Small intestine (tissue), 7 donors: ENCODE results near the gene BZW1. TPM values are rescaled to one million over a fixed set of nuclear protein-coding genes. Genes with fewer than 3 reads are reported as not detected.
A peak's percentile ranks its signal among the peaks of the same experiment; 100 is the strongest.

Experiments
- DNase-seq, 2 donors: peaks; one replicate each; pipeline versions ENCODE4 v3.0.0 to v3.0.0-alpha.2; 2013
- FAIRE-seq: peaks from 2 replicates; lab custom pipeline; 2012; peaks lifted over from hg19 to GRCh38; lab: Jason Lieb, UNC
- H3K27ac ChIP-seq, 3 donors: one replicate each; pipeline ENCODE4 v1.5.1; 2013; ENCODE audit warnings: low read length in 2 of 3, mild to moderate bottlenecking in 2 of 3, control low read depth in 1 of 3, inconsistent platforms in 1 of 3, low read depth in 1 of 3, moderate library complexity in 1 of 3
- H3K27me3 ChIP-seq, 3 donors: one replicate each; pipeline ENCODE4 v1.6.1; 2013; ENCODE audit warnings: low read length in 3 of 3, inconsistent platforms in 1 of 3; ENCODE audit not compliant: control insufficient read depth in 3 of 3, insufficient read depth in 3 of 3
- H3K36me3 ChIP-seq, 3 donors: one replicate each; pipeline ENCODE4 v1.6.1; 2013; ENCODE audit warnings: low read length in 3 of 3, inconsistent platforms in 1 of 3, low read depth in 1 of 3, mild to moderate bottlenecking in 1 of 3, moderate library complexity in 1 of 3; ENCODE audit not compliant: control insufficient read depth in 3 of 3, insufficient read depth in 2 of 3
- H3K4me1 ChIP-seq, 3 donors: one replicate each; pipeline ENCODE4 v1.6.1; 2013; ENCODE audit warnings: low read length in 2 of 3, inconsistent platforms in 1 of 3, low read depth in 1 of 3, mild to moderate bottlenecking in 1 of 3, moderate library complexity in 1 of 3; ENCODE audit not compliant: control insufficient read depth in 3 of 3, insufficient read depth in 2 of 3
- H3K4me3 ChIP-seq, 3 donors: one replicate each; pipeline ENCODE4 v1.5.1; 2013; ENCODE audit warnings: low read length in 3 of 3, control low read depth in 1 of 3, inconsistent platforms in 1 of 3, low read depth in 1 of 3, mild to moderate bottlenecking in 1 of 3, moderate library complexity in 1 of 3
- H3K9me3 ChIP-seq, 2 donors: one replicate each; pipeline ENCODE4 v1.6.1; 2013; ENCODE audit warnings: low read depth in 1 of 2, low read length in 1 of 2; ENCODE audit not compliant: control insufficient read depth in 2 of 2, insufficient read depth in 1 of 2
- WGBS, 3 donors: extraction: QIAGEN DNeasy Blood & Tissue Kit; methylation state at CpG; one replicate each; pipeline ENCODE4 v1.1.7; 2013; 5-methylcytosine and 5-hydroxymethylcytosine counted together
- polyA plus RNA-seq, 4 donors: library from polyadenylated mRNA; stranded (reverse) in 3 of 4; unstranded in 1 of 4; fragments of 200-250 nt in 3 of 4; fragments of 120-200 nt in 1 of 4; gene quantifications; one replicate each; pipeline versions ENCODE4 v1.2.1 to v1.2.3, GENCODE V29; 2013
- donor health status: healthy with polysubstance abuse.
- donor health status: control.
- donor health status: control.
- donor health status: Bipolar disorder and iron deficiency.
- donor health status: healthy.

BZW1 gene
- polyA plus RNA-seq, 4 donors, result 50.8 to 138 (median 73.8) TPM

GRCh38 chr2:200847939-200848338 lies 36.2 kb downstream of the BZW1 start:
- H3K27ac ChIP-seq, result no peak overlapping the region
- no peak for FAIRE-seq

GRCh38 chr2:200850512-200851256 lies 39.0 kb downstream of the BZW1 start:
- Histone ChIP-seq H3K9me3 (no peaks in the 10 kb centered on the region), H3K27me3 (no peaks in the 10 kb centered on the region), H3K4me1 (no peaks in the 10 kb centered on the region), H3K4me3 (no peak overlapping the region), H3K27ac (no peak overlapping the region), H3K36me3 (peaks cover 13 to 31% (median 22%) of the 10 kb centered on the region in 3 donors)
- FAIRE-seq (no peak), DNase-seq (no peak)
- WGBS, 3 donors, result 90 to 94% (median 92%) methylated on average over 14 of the region's 14 CpGs

More at GRCh38 chr2:200847939-200848338, 36.2 kb downstream of the BZW1 start:
- no peaks in the 10 kb centered on the region for H3K4me1 ChIP-seq
- no peak for DNase-seq
- 70 to 83% (median 82%) methylated on average over 4 of the region's 4 CpGs for WGBS, 3 donors
- no peak overlapping the region for H3K4me3 ChIP-seq
- peaks cover 8 to 17% (median 13%) of the 10 kb centered on the region in 3 donors for H3K36me3 ChIP-seq
- no peaks in the 10 kb centered on the region for H3K9me3 ChIP-seq
- no peaks in the 10 kb centered on the region for H3K27me3 ChIP-seq

- Histone ChIP-seq H3K4me1 (no peaks in the 10 kb centered on the region), H3K27me3 (no peaks in the 10 kb centered on the region), H3K36me3 (peaks cover 18 to 38% (median 22%) of the 10 kb centered on the region in 3 donors), H3K9me3 (no peaks in the 10 kb centered on the region), H3K27ac (peak overlapping the region in 1 of 3 donors; percentile 12), H3K4me3 (no peak overlapping the region)
- DNase-seq (no peak), FAIRE-seq (no peak)
- WGBS, 3 donors, result 95 to 97% (median 96%) methylated on average over 6 of the region's 6 CpGs
Observed at GRCh38 chr2:200851398-200852248, 39.9 kb downstream of the BZW1 start.

- FAIRE-seq (no peak), DNase-seq (no peak)
- 96 to 98% (median 97%) methylated on average over 2 of the region's 2 CpGs for WGBS, 3 donors
- no peaks in the 10 kb centered on the region for H3K9me3 ChIP-seq
- no peaks in the 10 kb centered on the region for H3K4me1 ChIP-seq
- H3K4me3 ChIP-seq, result no peak overlapping the region
- H3K27me3 ChIP-seq, result no peaks in the 10 kb centered on the region
- H3K27ac ChIP-seq, result no peak overlapping the region
- peaks cover 24 to 42% (median 26%) of the 10 kb centered on the region in 3 donors for H3K36me3 ChIP-seq
Observed at GRCh38 chr2:200852605-200853004, 40.9 kb downstream of the BZW1 start.

- Histone ChIP-seq H3K4me1 (peaks cover 0 to 13% (median 3%) of the 10 kb centered on the region in 3 donors), H3K4me3 (no peak overlapping the region), H3K9me3 (no peaks in the 10 kb centered on the region), H3K36me3 (peaks cover 29 to 48% (median 44%) of the 10 kb centered on the region in 3 donors), H3K27me3 (no peaks in the 10 kb centered on the region), H3K27ac (no peak overlapping the region)
- no peak for FAIRE-seq
- no peak for DNase-seq
- WGBS, 3 donors, result 80 to 86% (median 81%) methylated on average over 8 of the region's 8 CpGs
Observed at GRCh38 chr2:200856806-200857205, 45.1 kb downstream of the BZW1 start.

- peaks cover 14 to 35% (median 34%) of the 10 kb centered on the region in 3 donors for H3K36me3 ChIP-seq
- DNase-seq (peak in 1 of 2 donors; percentile 20), FAIRE-seq (no peak)
- H3K9me3 ChIP-seq, result no peaks in the 10 kb centered on the region
- H3K4me3 ChIP-seq, result no peak overlapping the region
- H3K4me1 ChIP-seq, result peaks cover 0 to 13% (median 3%) of the 10 kb centered on the region in 3 donors
- no peaks in the 10 kb centered on the region for H3K27me3 ChIP-seq
- 26 to 34% (median 28%) methylated on average over 12 of the region's 12 CpGs for WGBS, 3 donors
- peak overlapping the region in 1 of 3 donors; percentile 4 for H3K27ac ChIP-seq
Observed at GRCh38 chr2:200860092-200860795, 48.5 kb downstream of the BZW1 start.

GRCh38 chr2:200861617-200862155 lies 50.0 kb downstream of the BZW1 start:
- no peaks in the 10 kb centered on the region for H3K9me3 ChIP-seq
- peaks cover 0 to 13% (median 3%) of the 10 kb centered on the region in 3 donors for H3K4me1 ChIP-seq
- no peaks in the 10 kb centered on the region for H3K27me3 ChIP-seq
- 2 to 4% (median 4%) methylated on average over 4 of the region's 4 CpGs for WGBS, 3 donors
- H3K36me3 ChIP-seq, result peaks cover 14 to 26% (median 24%) of the 10 kb centered on the region in 3 donors
- peak overlapping the region; percentile 11 to 58 (median 44) for H3K27ac ChIP-seq
- no peak for FAIRE-seq
- peak overlapping the region; percentile 91 to 99 (median 93) for H3K4me3 ChIP-seq
- peak in 1 of 2 donors; percentile 24 for DNase-seq
